H9 (cell line): ENCODE measurements around the gene IMMP2L. TPM values are rescaled to one million over a fixed set of nuclear protein-coding genes. Genes with fewer than 3 reads are reported as not detected.

Experiments used
- DNase-seq: peaks from one replicate; pipeline ENCODE4 v3.0.0-alpha.2; 2017
- H2AFZ ChIP-seq: one replicate; pipeline ENCODE4 v1.6.1; 2013; ENCODE audit warnings: mild to moderate bottlenecking, low read length, control low read depth, moderate library complexity
- H2AK5ac ChIP-seq: 2 replicates; pipeline ENCODE4 v1.6.1; 2013; ENCODE audit warnings: low read length, control low read depth, mixed read lengths; ENCODE audit not compliant: insufficient read length
- H2BK120ac ChIP-seq: one replicate; pipeline ENCODE4 v1.6.1; 2013; ENCODE audit warnings: low read depth, mild to moderate bottlenecking, low read length, control low read depth, inconsistent platforms; ENCODE audit not compliant: poor library complexity, severe bottlenecking
- H2BK12ac ChIP-seq: 2 replicates; pipeline ENCODE4 v1.6.1; 2013; ENCODE audit warnings: low read length, control low read depth, mixed read lengths, low read depth; ENCODE audit not compliant: insufficient read length
- H2BK15ac ChIP-seq: 2 replicates; pipeline ENCODE4 v1.6.1; 2013; ENCODE audit warnings: low read depth, low read length, control low read depth
- H2BK20ac ChIP-seq: one replicate; pipeline ENCODE4 v1.6.1; 2013; ENCODE audit warnings: low read depth, mild to moderate bottlenecking, low read length, control low read depth, inconsistent platforms; ENCODE audit not compliant: poor library complexity, severe bottlenecking
- H2BK5ac ChIP-seq: 2 replicates; pipeline ENCODE4 v1.6.1; 2013; ENCODE audit warnings: low read length, control low read depth, mixed read lengths; ENCODE audit not compliant: insufficient read length
- H3K14ac ChIP-seq: 2 replicates; pipeline ENCODE4 v1.6.1; 2013; ENCODE audit warnings: low read length, control low read depth; ENCODE audit not compliant: insufficient read depth
- H3K18ac ChIP-seq: 2 replicates; pipeline ENCODE4 v1.6.1; 2013; ENCODE audit warnings: low read depth, mild to moderate bottlenecking, mixed read lengths, low read length, control low read depth; ENCODE audit not compliant: insufficient read length
- H3K23ac ChIP-seq: 2 replicates; pipeline ENCODE4 v1.6.1; 2013; ENCODE audit warnings: low read length, control low read depth, mixed read lengths, low read depth; ENCODE audit not compliant: insufficient read length
- H3K23me2 ChIP-seq: 2 replicates; pipeline ENCODE4 v1.6.1; 2013; ENCODE audit warnings: low read depth, mild to moderate bottlenecking, mixed read lengths, low read length, control low read depth; ENCODE audit not compliant: insufficient read length, poor library complexity, severe bottlenecking
- H3K27ac ChIP-seq: 2 replicates; pipeline ENCODE4 v1.5.1; 2013; ENCODE audit warnings: low read length, control low read depth, mixed read lengths, low read depth; ENCODE audit not compliant: insufficient read length
- H3K27me3 ChIP-seq: 2 replicates; pipeline ENCODE4 v1.6.1; 2013; ENCODE audit warnings: low read length, control low read depth, inconsistent platforms; ENCODE audit not compliant: insufficient read depth
- H3K4ac ChIP-seq: 2 replicates; pipeline ENCODE4 v1.6.1; 2013; ENCODE audit warnings: low read depth, mild to moderate bottlenecking, control low read depth, inconsistent platforms, low read length, moderate library complexity
- H3K4me1 ChIP-seq: 2 replicates; pipeline ENCODE4 v1.6.1; 2013; ENCODE audit warnings: low read length, control low read depth, inconsistent platforms; ENCODE audit not compliant: insufficient read depth
- H3K4me2 ChIP-seq: 2 replicates; pipeline ENCODE4 v1.6.1; 2013; ENCODE audit warnings: low read length, control low read depth, mixed read lengths; ENCODE audit not compliant: insufficient read length, insufficient read depth
- H3K56ac ChIP-seq: 2 replicates; pipeline ENCODE4 v1.6.1; 2013; ENCODE audit warnings: low read depth, mild to moderate bottlenecking, mixed read lengths, low read length, control low read depth; ENCODE audit not compliant: insufficient read length
- H3K79me1 ChIP-seq: 2 replicates; pipeline ENCODE4 v1.6.1; 2013; ENCODE audit warnings: low read depth, mild to moderate bottlenecking, moderate library complexity, low read length, control low read depth, inconsistent platforms; ENCODE audit not compliant: insufficient read depth, poor library complexity, severe bottlenecking
- H3K79me2 ChIP-seq: 2 replicates; pipeline ENCODE4 v1.6.1; 2013; ENCODE audit warnings: low read length, control low read depth, inconsistent platforms; ENCODE audit not compliant: insufficient read depth
- H3K9ac ChIP-seq: 2 replicates; pipeline ENCODE4 v1.6.1; 2013; ENCODE audit warnings: low read length, control low read depth, mixed read lengths; ENCODE audit not compliant: insufficient read length; ENCODE audit errors: extremely low read depth
- H3K9me3 ChIP-seq: one replicate; pipeline ENCODE4 v1.6.1; 2013; ENCODE audit warnings: low read depth, low read length, inconsistent platforms; ENCODE audit not compliant: control insufficient read depth
- H3T11ph ChIP-seq: one replicate; pipeline ENCODE4 v1.6.1; 2013; ENCODE audit warnings: mild to moderate bottlenecking, low read length, control low read depth, inconsistent platforms
- H4K20me1 ChIP-seq: one replicate; pipeline ENCODE4 v1.6.1; 2013; ENCODE audit not compliant: control insufficient read depth, insufficient read length, insufficient read depth
- H4K5ac ChIP-seq: 2 replicates; pipeline ENCODE4 v1.6.1; 2013; ENCODE audit warnings: low read depth, mild to moderate bottlenecking, mixed read lengths, low read length, control low read depth; ENCODE audit not compliant: insufficient read length
- H4K8ac ChIP-seq: replicated peaks from 2 replicates; pipeline ENCODE4 v1.6.1; 2013; ENCODE audit warnings: low read length, control low read depth, mixed read lengths, low read depth; ENCODE audit not compliant: insufficient read length
- H4K91ac ChIP-seq: 2 replicates; pipeline ENCODE4 v1.6.1; 2013; ENCODE audit warnings: low read depth, mild to moderate bottlenecking, moderate library complexity, mixed read lengths, low read length, control low read depth; ENCODE audit not compliant: insufficient read length
- H3K27ac Mint-ChIP-seq, 3 experiments: 2 replicates in 2 of 3; 3 replicates in 1 of 3; pipeline ENCODE4 v1.8.0; 2020 to 2021; ENCODE audit warnings: mixed read lengths in 3 of 3, mild to moderate bottlenecking in 1 of 3, moderate library complexity in 1 of 3
- H3K27me3 Mint-ChIP-seq: 2 replicates; pipeline ENCODE4 v1.8.0; 2021; ENCODE audit warnings: low read depth, mild to moderate bottlenecking, moderate library complexity, mixed read lengths
- H3K36me3 Mint-ChIP-seq, 3 experiments: 2 replicates in 2 of 3; 3 replicates in 1 of 3; pipeline ENCODE4 v1.8.0; 2020 to 2021; ENCODE audit warnings: low read depth in 3 of 3, mixed read lengths in 3 of 3; ENCODE audit not compliant: insufficient read depth in 1 of 3
- H3K4me1 Mint-ChIP-seq, 2 experiments: 2 replicates each; pipeline ENCODE4 v1.8.0; 2020; ENCODE audit warnings: mixed read lengths in 2 of 2
- H3K4me3 Mint-ChIP-seq, 2 experiments: 2 replicates in 1 of 2; 3 replicates in 1 of 2; pipeline ENCODE4 v1.8.0; 2020 to 2021; ENCODE audit warnings: mild to moderate bottlenecking in 2 of 2, mixed read lengths in 2 of 2, moderate library complexity in 1 of 2
- H3K9me3 Mint-ChIP-seq, 2 experiments: 2 replicates in 1 of 2; 3 replicates in 1 of 2; pipeline ENCODE4 v1.8.0; 2020; ENCODE audit warnings: mild to moderate bottlenecking in 2 of 2, mixed read lengths in 2 of 2, moderate library complexity in 1 of 2
- CTCF ChIP-seq: fragments of 200-600 bp; sonication (generic); conservative IDR thresholded peaks from 3 replicates; pipeline ENCODE4 v1.8.0; 2021; ENCODE audit warnings: antibody characterized with exemption, mild to moderate bottlenecking
- WGBS: extraction: QIAGEN DNeasy Blood & Tissue Kit; methylation state at CpG from one replicate; pipeline ENCODE4 v1.1.7; 2013; ENCODE audit warnings: missing lambda C conversion rate, low lambda C conversion rate, mixed read lengths; ENCODE audit not compliant: insufficient read length; ENCODE audit errors: extremely low coverage; 5-methylcytosine and 5-hydroxymethylcytosine counted together
- total RNA-seq: library from RNA; stranded (reverse); gene quantifications from 2 replicates; pipeline ENCODE4 v1.2.1, GENCODE V29; 2021

IMMP2L gene
- total RNA-seq, 1 experiment from 2014 or later = 14.7 TPM

GRCh38 chr7:111068618-111069017 is 493.7 kb downstream of the IMMP2L start:
- Histone ChIP-seq H3K14ac (no peak overlapping the region), H3K4me1 (no peaks in the 10 kb centered on the region), H3K79me1 (no peaks in the 10 kb centered on the region), H3T11ph (no peak overlapping the region), H2AFZ (no peak overlapping the region), H3K4ac (no peak overlapping the region), H2BK5ac (no peak overlapping the region), H3K18ac (no peak overlapping the region), H3K23ac (no peak overlapping the region), H3K4me2 (no peak overlapping the region), H2AK5ac (no peak overlapping the region), H2BK15ac (no peak overlapping the region), H2BK120ac (no peak overlapping the region), H3K27ac (no peak overlapping the region), H3K9ac (no peak overlapping the region), H4K5ac (no peak overlapping the region), H3K56ac (no peak overlapping the region), H3K9me3 (no peaks in the 10 kb centered on the region), H2BK12ac (no peak overlapping the region), H4K8ac (no peak overlapping the region), H3K23me2 (no peaks in the 10 kb centered on the region), H2BK20ac (no peak overlapping the region), H3K27me3 (no peaks in the 10 kb centered on the region), H4K91ac (no peak overlapping the region), H4K20me1 (no peaks in the 10 kb centered on the region), H3K79me2 (no peaks in the 10 kb centered on the region)
- Mint-ChIP-seq H3K9me3 (peaks cover 10 to 22% of the 10 kb centered on the region in 2 experiments), H3K4me1 (peaks cover 2 to 8% of the 10 kb centered on the region in 2 experiments; a peak in 2 of 4 replicates), H3K4me3 (no peak overlapping the region), H3K27ac (no peak overlapping the region), H3K27me3 (no peaks in the 10 kb centered on the region), H3K36me3 (peaks cover 3 to 18% (median 14%) of the 10 kb centered on the region in 3 experiments)
- DNase-seq = no peak
- TF ChIP-seq CTCF = no peak
- WGBS = no CpG with 5 or more reads among the region's 2 CpGs
